DOHH2 (cell line): Measurements from ENCODE around the gene CCDC106.

Source experiments
- H3F3A ChIP-seq: fragments of 200-600 bp; sonication (generic), shearing (Covaris generic); 2 replicates; pipeline ENCODE4 v1.6.0; 2016; ENCODE audit warnings: antibody characterized with exemption, mild to moderate bottlenecking; ENCODE audit not compliant: control insufficient read depth, insufficient read depth
- H3K27ac ChIP-seq: fragments of 200-600 bp; sonication (generic); 2 replicates; pipeline ENCODE4 v1.5.1; 2014; ENCODE audit warnings: low read depth, mild to moderate bottlenecking, low read length, moderate library complexity
- H3K27me3 ChIP-seq: fragments of 200-600 bp; sonication (generic); 2 replicates; pipeline ENCODE4 v1.6.1; 2014; ENCODE audit warnings: mild to moderate bottlenecking, low read length, mixed read lengths; ENCODE audit not compliant: control insufficient read depth
- H3K36me3 ChIP-seq: fragments of 200-600 bp; sonication (generic); 2 replicates; pipeline ENCODE4 v1.6.1; 2014; ENCODE audit warnings: mild to moderate bottlenecking, low read length, moderate library complexity, mixed read lengths; ENCODE audit not compliant: control insufficient read depth
- H3K4me1 ChIP-seq: fragments of 200-600 bp; sonication (generic); 2 replicates; pipeline ENCODE4 v1.6.1; 2014; ENCODE audit warnings: mild to moderate bottlenecking, low read length, mixed read lengths; ENCODE audit not compliant: control insufficient read depth
- H3K4me2 ChIP-seq: fragments of 200-600 bp; sonication (generic); 2 replicates; pipeline ENCODE4 v1.6.0; 2014; ENCODE audit warnings: mild to moderate bottlenecking, low read length, moderate library complexity
- H3K4me3 ChIP-seq: fragments of 200-600 bp; sonication (generic); 2 replicates; pipeline ENCODE4 v1.5.1; 2014; ENCODE audit warnings: mild to moderate bottlenecking, low read length, mixed read lengths
- H3K79me2 ChIP-seq: fragments of 200-600 bp; sonication (generic); 2 replicates; pipeline ENCODE4 v1.6.1; 2014; ENCODE audit warnings: mild to moderate bottlenecking, low read length, mixed read lengths; ENCODE audit not compliant: control insufficient read depth
- H3K9me2 ChIP-seq: fragments of 200-600 bp; sonication (generic); replicated peaks from 2 replicates; pipeline ENCODE4 v1.6.1; 2014; ENCODE audit warnings: mild to moderate bottlenecking, low read length, mixed read lengths; ENCODE audit not compliant: control insufficient read depth
- H3K9me3 ChIP-seq: fragments of 200-600 bp; sonication (generic); 2 replicates; pipeline ENCODE4 v1.6.1; 2014; ENCODE audit warnings: antibody characterized with exemption, low read length, mixed read lengths; ENCODE audit not compliant: control insufficient read depth, insufficient read depth
- H4K20me1 ChIP-seq: fragments of 200-600 bp; sonication (generic); 2 replicates; pipeline ENCODE4 v1.6.0; 2014; ENCODE audit warnings: low read depth, mild to moderate bottlenecking, antibody characterized with exemption, low read length, moderate library complexity; ENCODE audit not compliant: control insufficient read depth, insufficient read depth
- EZH2phosphoT487 ChIP-seq: fragments of 200-600 bp; sonication (generic); IDR thresholded peaks from 2 replicates; pipeline ENCODE4 v1.6.1; 2017; ENCODE audit warnings: borderline replicate concordance, mild to moderate bottlenecking, antibody characterized with exemption, low read length, moderate library complexity, mixed read lengths
- TF ChIP-seq, protein P1 (sequence below): fragments of 200-600 bp; sonication (generic); IDR thresholded peaks from one replicate; pipeline ENCODE4 v1.5.1; 2014; ENCODE audit warnings: antibody characterized with exemption, mild to moderate bottlenecking, low read depth, low read length; ENCODE audit not compliant: poor library complexity, severe bottlenecking

Gene CCDC106

DNA sequence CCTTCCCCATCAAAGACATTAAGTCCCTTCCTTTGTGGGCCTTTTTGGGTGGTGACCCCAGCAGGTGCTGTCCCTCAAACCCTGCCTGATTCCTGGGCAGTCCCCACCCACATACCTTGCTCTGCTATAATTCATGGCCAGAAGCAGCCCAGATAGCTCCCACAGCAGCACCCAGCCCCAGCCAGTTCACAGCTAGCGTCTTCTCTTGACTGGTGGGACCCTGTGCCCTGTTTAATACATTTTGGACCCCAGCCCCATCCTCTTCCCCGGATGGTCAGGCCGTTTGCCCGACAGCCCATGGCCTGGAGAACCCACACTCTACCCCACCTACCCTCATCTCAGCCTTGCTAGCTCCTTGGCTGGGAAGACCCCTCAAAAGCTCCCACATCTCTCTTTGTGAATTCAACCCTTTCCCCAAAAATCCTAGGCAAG is 2.1 kb downstream of the CCDC106 start:
- TF ChIP-seq, protein P1, sequence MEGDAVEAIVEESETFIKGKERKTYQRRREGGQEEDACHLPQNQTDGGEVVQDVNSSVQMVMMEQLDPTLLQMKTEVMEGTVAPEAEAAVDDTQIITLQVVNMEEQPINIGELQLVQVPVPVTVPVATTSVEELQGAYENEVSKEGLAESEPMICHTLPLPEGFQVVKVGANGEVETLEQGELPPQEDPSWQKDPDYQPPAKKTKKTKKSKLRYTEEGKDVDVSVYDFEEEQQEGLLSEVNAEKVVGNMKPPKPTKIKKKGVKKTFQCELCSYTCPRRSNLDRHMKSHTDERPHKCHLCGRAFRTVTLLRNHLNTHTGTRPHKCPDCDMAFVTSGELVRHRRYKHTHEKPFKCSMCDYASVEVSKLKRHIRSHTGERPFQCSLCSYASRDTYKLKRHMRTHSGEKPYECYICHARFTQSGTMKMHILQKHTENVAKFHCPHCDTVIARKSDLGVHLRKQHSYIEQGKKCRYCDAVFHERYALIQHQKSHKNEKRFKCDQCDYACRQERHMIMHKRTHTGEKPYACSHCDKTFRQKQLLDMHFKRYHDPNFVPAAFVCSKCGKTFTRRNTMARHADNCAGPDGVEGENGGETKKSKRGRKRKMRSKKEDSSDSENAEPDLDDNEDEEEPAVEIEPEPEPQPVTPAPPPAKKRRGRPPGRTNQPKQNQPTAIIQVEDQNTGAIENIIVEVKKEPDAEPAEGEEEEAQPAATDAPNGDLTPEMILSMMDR: no peak
- TF ChIP-seq EZH2phosphoT487: no peak

GRCh38 chr19:55650602-55651230 is 2.7 kb downstream of the CCDC106 start:
- H3K36me3 ChIP-seq: peaks cover 75% of the 10 kb centered on the region
- no peak overlapping the region for H3K4me2 ChIP-seq

More for the DNA sequence above, 2.1 kb downstream of the CCDC106 start:
- Histone ChIP-seq H3K4me2 (peak overlapping the region; percentile 87), H3F3A (peaks cover 20% of the 10 kb centered on the region), H3K36me3 (peaks cover 75% of the 10 kb centered on the region), H3K27me3 (no peaks in the 10 kb centered on the region), H3K9me2 (no peaks in the 10 kb centered on the region), H3K27ac (no peak overlapping the region), H3K79me2 (peaks cover 61% of the 10 kb centered on the region), H3K4me3 (no peak overlapping the region), H4K20me1 (no peaks in the 10 kb centered on the region), H3K9me3 (no peaks in the 10 kb centered on the region), H3K4me1 (peaks cover 50% of the 10 kb centered on the region)

GRCh38 chr19:55651236-55651635 is 3.2 kb downstream of the CCDC106 start:
- H3K9me2 ChIP-seq: no peaks in the 10 kb centered on the region
- no peaks in the 10 kb centered on the region for H3K27me3 ChIP-seq
- H3K4me1 ChIP-seq: peaks cover 39% of the 10 kb centered on the region
- no peak overlapping the region for H3K4me2 ChIP-seq
- H3K36me3 ChIP-seq: peaks cover 78% of the 10 kb centered on the region
- peaks cover 12% of the 10 kb centered on the region for H3F3A ChIP-seq
- no peak overlapping the region for H3K4me3 ChIP-seq
- no peaks in the 10 kb centered on the region for H4K20me1 ChIP-seq
- H3K27ac ChIP-seq: no peak overlapping the region
- TF ChIP-seq EZH2phosphoT487: no peak
- TF ChIP-seq, protein P1: no peak
- no peaks in the 10 kb centered on the region for H3K9me3 ChIP-seq
- H3K79me2 ChIP-seq: peaks cover 61% of the 10 kb centered on the region

More at GRCh38 chr19:55650602-55651230, 2.7 kb downstream of the CCDC106 start:
- peaks cover 44% of the 10 kb centered on the region for H3K4me1 ChIP-seq
- H3K27me3 ChIP-seq: no peaks in the 10 kb centered on the region
- TF ChIP-seq, protein P1: no peak
- no peak for TF ChIP-seq EZH2phosphoT487
- no peaks in the 10 kb centered on the region for H3K9me3 ChIP-seq
- no peaks in the 10 kb centered on the region for H4K20me1 ChIP-seq
- H3K79me2 ChIP-seq: peaks cover 61% of the 10 kb centered on the region
- H3F3A ChIP-seq: peaks cover 14% of the 10 kb centered on the region
- no peaks in the 10 kb centered on the region for H3K9me2 ChIP-seq
- H3K4me3 ChIP-seq: no peak overlapping the region
- no peak overlapping the region for H3K27ac ChIP-seq
